Ovary (tissue), 9 donors: ENCODE data around the gene DAPK1. TPM values are rescaled to one million over a fixed set of nuclear protein-coding genes. Genes with fewer than 3 reads are reported as not detected.

Source experiments
- DNase-seq, 5 donors: peaks; one replicate each; pipeline ENCODE4 v3.0.0-alpha.2; 2019 to 2020
- H3K27ac ChIP-seq, 2 donors: fragments of 200-600 bp; one replicate each; pipeline versions ENCODE4 v1.5.1 to v1.8.0; 2019 to 2022
- H3K27me3 ChIP-seq: fragments of 200-600 bp; one replicate; pipeline ENCODE4 v1.8.0; 2022
- H3K36me3 ChIP-seq: fragments of 200-600 bp; sonication (generic); one replicate; pipeline ENCODE4 v1.5.1; 2019
- H3K4me1 ChIP-seq: one replicate; pipeline ENCODE4 v1.8.1; 2013; ENCODE audit warnings: mild to moderate bottlenecking, moderate library complexity; ENCODE audit not compliant: insufficient read depth
- H3K4me3 ChIP-seq: fragments of 200-600 bp; sonication (generic); one replicate; pipeline ENCODE4 v1.5.1; 2017
- H3K9me3 ChIP-seq, 2 donors: fragments of 200-600 bp in 1 of 2; sonication (generic) in 1 of 2; one replicate each; pipeline versions ENCODE4 v1.5.1 to v1.8.1; 2013 to 2019; ENCODE audit warnings: mild to moderate bottlenecking in 1 of 2, moderate library complexity in 1 of 2
- EP300 ChIP-seq: sonication (generic); formaldehyde crosslinking; IDR thresholded peaks from one replicate; pipeline ENCODE4 v1.6.1; 2017; ENCODE audit warnings: antibody characterized with exemption
- POLR2A ChIP-seq: fragments of 450-650 bp; IDR thresholded peaks from one replicate; pipeline ENCODE4 v1.6.1; 2017; ENCODE audit warnings: antibody characterized with exemption, mild to moderate bottlenecking, moderate library complexity
- WGBS, 3 donors: extraction: QIAGEN DNeasy Blood & Tissue Kit in 1 of 3; methylation state at CpG; one replicate each; pipeline versions ENCODE4 v1.1.5 to v1.1.7; 2013 to 2017; 5-methylcytosine and 5-hydroxymethylcytosine counted together
- intact Hi-C, 4 donors: fragments of 100-400 bp; cut with DNase I; formaldehyde crosslinking; loops; one replicate each; pipeline versions ENCODE4 v1.11.0 to v1.15.1; 2022 to 2023
- polyA plus RNA-seq, 2 donors: library from polyadenylated mRNA; stranded (reverse); fragments of 200-250 nt in 1 of 2; fragments of 350-450 nt in 1 of 2; fragmentation: Illumina TruSeq in 1 of 2; extraction: RNeasy Lipid Tissue Mini Kit (QIAGEN cat#74804) in 1 of 2; gene quantifications; one replicate each; pipeline ENCODE4 v1.2.3, GENCODE V29; 2013 to 2014
- total RNA-seq, 7 donors: library from RNA; depleted of rRNA in 2 of 7; stranded (reverse); fragments of >200 nt in 2 of 7; fragmentation: NEBNext Ultra II Directional in 3 of 7; extraction: Animal tissue kit (Norgen Biotek cat#: 25700) in 3 of 7; gene quantifications; one replicate each; pipeline versions ENCODE4 v1.1.0 to v1.2.4, GENCODE V29; 2016 to 2023
- TF ChIP-seq, protein P1 (sequence below), 3 donors: fragments of 450-650 bp in 2 of 3; fragments of 200-600 bp in 1 of 3; IDR thresholded peaks; one replicate each; pipeline versions ENCODE4 v1.5.1 to v1.8.0; 2016 to 2022; ENCODE audit warnings: antibody characterized with exemption in 3 of 3, mild to moderate bottlenecking in 1 of 3
- donor health status: DM: no; HTN: no; CAD: no; lungs with moderate emphysema.
- donor health status: DM: no; HTN: no; CAD: no.
- donor health status: Bipolar disorder and iron deficiency.
- donor health status: DM: yes; HTN: yes; CAD: no.
- donor health status: DM: no; HTN: no; CAD: no.
- donor health status: DM: yes; HTN: yes; CAD: no.

Gene DAPK1
- total and polyA plus RNA-seq, 9 donors, result 39.3 to 133 (median 89.6) TPM

DNA sequence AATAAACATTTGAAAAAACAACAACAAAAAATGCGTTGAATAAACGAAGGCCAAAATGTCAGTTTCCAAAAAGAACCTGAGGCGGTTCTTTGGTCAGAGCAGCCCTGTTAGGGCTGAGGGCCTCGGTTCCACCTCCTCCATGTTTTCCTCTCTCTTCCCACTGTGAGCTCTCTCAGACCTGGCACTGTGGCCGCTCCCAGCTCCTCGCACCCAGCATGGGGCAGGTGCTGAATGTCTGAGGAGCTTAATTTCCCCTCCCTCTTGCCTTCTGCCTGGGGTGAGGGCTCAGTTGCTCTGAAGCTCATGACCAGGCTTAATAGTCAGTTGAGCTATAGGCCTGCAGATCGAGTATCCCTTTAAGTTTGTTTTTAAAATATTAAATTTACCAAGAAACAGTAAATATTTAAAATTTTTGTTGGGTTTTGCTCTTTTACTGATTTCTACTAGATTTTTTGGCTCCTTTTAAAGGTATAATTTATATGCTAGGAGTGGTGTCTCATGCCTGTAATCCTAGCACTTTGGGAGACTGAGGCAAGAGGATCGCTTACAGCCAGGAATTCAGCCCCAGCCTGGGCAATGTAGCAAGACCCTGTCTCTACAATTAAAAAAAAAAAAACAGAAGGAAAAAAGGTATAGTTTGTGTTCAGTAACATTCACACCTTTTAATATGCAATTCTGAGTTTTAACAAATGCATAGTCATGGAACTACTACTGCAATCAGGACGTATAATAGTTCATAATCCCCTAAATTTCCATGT is 28.1 kb downstream of the DAPK1 start:
- Histone ChIP-seq H3K4me1 (peaks cover 19% of the 10 kb centered on the region), H3K36me3 (no peaks in the 10 kb centered on the region), H3K27me3 (no peaks in the 10 kb centered on the region), H3K4me3 (no peak overlapping the region), H3K27ac (no peak overlapping the region), H3K9me3 (no peaks in the 10 kb centered on the region)
- no peak for DNase-seq
- TF ChIP-seq POLR2A, result no peak
- no peak for TF ChIP-seq EP300
- TF ChIP-seq, protein P1, sequence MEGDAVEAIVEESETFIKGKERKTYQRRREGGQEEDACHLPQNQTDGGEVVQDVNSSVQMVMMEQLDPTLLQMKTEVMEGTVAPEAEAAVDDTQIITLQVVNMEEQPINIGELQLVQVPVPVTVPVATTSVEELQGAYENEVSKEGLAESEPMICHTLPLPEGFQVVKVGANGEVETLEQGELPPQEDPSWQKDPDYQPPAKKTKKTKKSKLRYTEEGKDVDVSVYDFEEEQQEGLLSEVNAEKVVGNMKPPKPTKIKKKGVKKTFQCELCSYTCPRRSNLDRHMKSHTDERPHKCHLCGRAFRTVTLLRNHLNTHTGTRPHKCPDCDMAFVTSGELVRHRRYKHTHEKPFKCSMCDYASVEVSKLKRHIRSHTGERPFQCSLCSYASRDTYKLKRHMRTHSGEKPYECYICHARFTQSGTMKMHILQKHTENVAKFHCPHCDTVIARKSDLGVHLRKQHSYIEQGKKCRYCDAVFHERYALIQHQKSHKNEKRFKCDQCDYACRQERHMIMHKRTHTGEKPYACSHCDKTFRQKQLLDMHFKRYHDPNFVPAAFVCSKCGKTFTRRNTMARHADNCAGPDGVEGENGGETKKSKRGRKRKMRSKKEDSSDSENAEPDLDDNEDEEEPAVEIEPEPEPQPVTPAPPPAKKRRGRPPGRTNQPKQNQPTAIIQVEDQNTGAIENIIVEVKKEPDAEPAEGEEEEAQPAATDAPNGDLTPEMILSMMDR (IDR thresholded peaks at IDR 0.05), result no peak
- intact Hi-C loops, result no loop called here
- 84 to 89% (median 86%) methylated on average over 9 of the region's 9 CpGs for WGBS, 3 donors

DNA sequence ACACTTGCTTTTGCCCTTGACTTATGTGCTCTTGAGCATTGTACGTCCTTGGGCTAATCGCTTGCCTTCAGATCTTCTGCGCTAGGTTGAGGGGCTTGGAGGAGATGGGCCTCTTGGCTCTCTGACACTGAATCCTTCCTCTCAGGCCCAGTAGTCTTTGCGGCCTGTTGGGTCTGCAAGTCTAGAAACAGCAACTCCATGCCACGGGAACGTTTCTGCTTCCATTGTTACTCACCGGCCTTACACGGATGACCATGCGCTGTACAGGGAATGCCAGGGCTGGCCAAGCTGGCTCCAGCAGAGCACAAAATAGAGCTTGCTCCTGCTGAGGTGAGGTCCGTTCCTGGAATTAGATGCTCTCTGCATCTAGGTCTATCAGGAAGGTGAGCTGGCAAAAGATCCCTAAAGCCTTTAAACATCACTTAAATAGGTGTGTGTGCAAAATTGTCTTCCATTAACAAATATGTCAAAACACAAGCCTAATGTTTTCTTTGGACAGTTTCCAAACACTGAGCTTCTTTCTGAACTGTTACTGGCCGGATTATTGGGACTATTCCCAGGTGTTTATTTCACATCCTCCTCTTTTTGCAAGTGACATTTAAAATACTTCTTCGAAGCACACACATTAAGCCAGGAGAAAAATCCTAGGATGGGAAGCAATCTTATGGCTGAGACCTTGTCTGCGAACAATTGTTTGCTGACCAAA is 29.7 kb downstream of the DAPK1 start:
- Histone ChIP-seq H3K9me3 (no peaks in the 10 kb centered on the region), H3K27ac (no peak overlapping the region), H3K27me3 (no peaks in the 10 kb centered on the region), H3K4me3 (no peak overlapping the region), H3K4me1 (peaks cover 28% of the 10 kb centered on the region), H3K36me3 (no peaks in the 10 kb centered on the region)
- no peak for DNase-seq
- intact Hi-C loops, result no loop called here
- TF ChIP-seq POLR2A (no peak), EP300 (no peak)
- TF ChIP-seq, protein P1 (IDR thresholded peaks at IDR 0.05), result no peak
- 68 to 82% (median 79%) methylated on average over 13 of the region's 13 CpGs for WGBS, 3 donors

DNA sequence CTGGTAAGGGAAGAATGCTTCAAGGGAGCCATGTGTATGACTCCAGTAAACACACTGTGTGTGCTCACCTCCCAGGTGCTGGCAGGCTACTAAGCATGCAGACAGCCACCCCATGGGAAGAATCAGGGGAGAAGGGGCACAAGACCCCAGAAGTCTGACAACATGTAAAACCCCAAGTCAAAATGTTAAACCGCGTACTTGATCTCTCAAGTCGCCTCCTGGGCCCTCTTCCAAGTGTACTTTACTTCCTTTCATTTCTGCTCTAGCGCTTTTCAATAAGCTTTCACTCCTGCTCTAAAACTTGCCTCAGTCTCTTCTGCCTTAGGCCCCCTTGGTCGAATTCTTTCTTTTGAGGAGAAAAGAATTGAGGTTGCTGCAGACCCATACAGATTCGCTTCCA is 31.3 kb downstream of the DAPK1 start:
- Histone ChIP-seq H3K36me3 (no peaks in the 10 kb centered on the region), H3K27ac (no peak overlapping the region), H3K4me3 (no peak overlapping the region), H3K27me3 (no peaks in the 10 kb centered on the region), H3K9me3 (no peaks in the 10 kb centered on the region), H3K4me1 (peaks cover 24% of the 10 kb centered on the region)
- intact Hi-C loops, result no loop called here
- TF ChIP-seq EP300 (no peak), POLR2A (no peak)
- TF ChIP-seq, protein P1 (IDR thresholded peaks at IDR 0.05), result no peak
- 91 to 94% (median 94%) methylated on average over 6 of the region's 6 CpGs for WGBS, 3 donors
- no peak for DNase-seq

DNA sequence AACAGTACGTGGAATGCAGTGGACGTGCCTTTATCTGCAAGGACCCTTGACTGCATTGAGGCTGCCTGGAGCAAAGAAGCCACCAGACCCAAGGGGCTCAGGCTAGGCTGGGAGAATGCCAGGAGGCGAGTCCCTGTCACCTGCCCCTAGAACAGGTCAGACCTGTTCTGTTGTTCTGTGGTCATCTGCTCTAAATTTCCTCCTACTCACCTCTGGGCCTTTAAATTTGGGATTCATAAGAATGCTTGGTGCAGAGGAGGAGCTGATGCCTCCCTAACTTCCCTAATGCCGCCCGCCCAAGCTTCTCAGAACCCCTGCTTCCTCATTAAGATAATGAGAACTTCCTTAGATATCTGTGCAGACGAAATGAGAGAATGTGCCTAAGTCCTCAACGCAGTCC is 32.0 kb downstream of the DAPK1 start:
- TF ChIP-seq EP300 (no peak), POLR2A (no peak)
- TF ChIP-seq, protein P1 (IDR thresholded peaks at IDR 0.05), result no peak
- no peaks in the 10 kb centered on the region for H3K27me3 ChIP-seq
- H3K9me3 ChIP-seq, result no peaks in the 10 kb centered on the region
- H3K4me3 ChIP-seq, result no peak overlapping the region
- peaks cover 21% of the 10 kb centered on the region for H3K4me1 ChIP-seq
- no peaks in the 10 kb centered on the region for H3K36me3 ChIP-seq
- intact Hi-C loops, result no loop called here
- no peak for DNase-seq
- H3K27ac ChIP-seq, result no peak overlapping the region
- WGBS, 3 donors, result 54 to 62% (median 57%) methylated on average over 7 of the region's 7 CpGs
